Upper lobe of right lung (tissue), 1 donor: ENCODE data around the gene FEM1A. TPM values are rescaled to one million over a fixed set of nuclear protein-coding genes. Genes with fewer than 3 reads are reported as not detected.

Experiments
- ATAC-seq: fragments of 200-7000 bp; cut with Tn5 transposase; one replicate; pipeline ENCODE4 v1.9.1; 2020; ENCODE audit warnings: mild to moderate bottlenecking, moderate library complexity
- DNase-seq: peaks from one replicate; pipeline ENCODE4 v3.0.0-alpha.2; 2020
- H3K27ac ChIP-seq: fragments of 200-600 bp; one replicate; pipeline ENCODE4 v1.8.0; 2022
- H3K27me3 ChIP-seq: fragments of 200-600 bp; one replicate; pipeline ENCODE4 v1.8.0; 2022; ENCODE audit warnings: mild to moderate bottlenecking
- H3K36me3 ChIP-seq: fragments of 200-600 bp; one replicate; pipeline ENCODE4 v1.8.0; 2022
- H3K4me1 ChIP-seq: fragments of 200-600 bp; one replicate; pipeline ENCODE4 v1.8.0; 2022
- H3K4me3 ChIP-seq: fragments of 200-600 bp; one replicate; pipeline ENCODE4 v1.8.0; 2022; ENCODE audit warnings: mild to moderate bottlenecking
- H3K9me3 ChIP-seq: fragments of 200-600 bp; one replicate; pipeline ENCODE4 v1.8.0; 2022
- intact Hi-C: fragments of 100-400 bp; cut with DNase I; formaldehyde crosslinking; loops from one replicate; pipeline ENCODE4 v1.11.0; 2022
- total RNA-seq: library from RNA; stranded (reverse); fragmentation: NEBNext Ultra II Directional; extraction: Animal tissue kit (Norgen Biotek cat#: 25700); gene quantifications from one replicate; pipeline ENCODE4 v1.2.1, GENCODE V29; 2021
- TF ChIP-seq, protein P1 (sequence below): fragments of 200-600 bp; IDR thresholded peaks from one replicate; pipeline ENCODE4 v1.8.0; 2022; ENCODE audit warnings: antibody characterized with exemption
- donor health status: DM: no; HTN: yes; CAD: no; lungs with severe emphysema.

The FEM1A gene
- total RNA-seq, 1 donor from 2014 or later, result 12.4 TPM

GRCh38 chr19:4814625-4815425, 23.3 kb downstream of the FEM1A start:
- DNase-seq, result no peak
- ATAC-seq, result no peak
- Histone ChIP-seq H3K27ac (no peak overlapping the region), H3K9me3 (no peaks in the 10 kb centered on the region), H3K27me3 (no peaks in the 10 kb centered on the region), H3K4me3 (peak overlapping the region; percentile 35), H3K36me3 (peaks cover 11% of the 10 kb centered on the region), H3K4me1 (peaks cover 16% of the 10 kb centered on the region)
- TF ChIP-seq, protein P1, sequence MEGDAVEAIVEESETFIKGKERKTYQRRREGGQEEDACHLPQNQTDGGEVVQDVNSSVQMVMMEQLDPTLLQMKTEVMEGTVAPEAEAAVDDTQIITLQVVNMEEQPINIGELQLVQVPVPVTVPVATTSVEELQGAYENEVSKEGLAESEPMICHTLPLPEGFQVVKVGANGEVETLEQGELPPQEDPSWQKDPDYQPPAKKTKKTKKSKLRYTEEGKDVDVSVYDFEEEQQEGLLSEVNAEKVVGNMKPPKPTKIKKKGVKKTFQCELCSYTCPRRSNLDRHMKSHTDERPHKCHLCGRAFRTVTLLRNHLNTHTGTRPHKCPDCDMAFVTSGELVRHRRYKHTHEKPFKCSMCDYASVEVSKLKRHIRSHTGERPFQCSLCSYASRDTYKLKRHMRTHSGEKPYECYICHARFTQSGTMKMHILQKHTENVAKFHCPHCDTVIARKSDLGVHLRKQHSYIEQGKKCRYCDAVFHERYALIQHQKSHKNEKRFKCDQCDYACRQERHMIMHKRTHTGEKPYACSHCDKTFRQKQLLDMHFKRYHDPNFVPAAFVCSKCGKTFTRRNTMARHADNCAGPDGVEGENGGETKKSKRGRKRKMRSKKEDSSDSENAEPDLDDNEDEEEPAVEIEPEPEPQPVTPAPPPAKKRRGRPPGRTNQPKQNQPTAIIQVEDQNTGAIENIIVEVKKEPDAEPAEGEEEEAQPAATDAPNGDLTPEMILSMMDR, result no peak
- intact Hi-C loops, result no loop called here

- Histone ChIP-seq H3K27me3 (no peaks in the 10 kb centered on the region), H3K4me3 (peak overlapping the region; percentile 35), H3K9me3 (no peaks in the 10 kb centered on the region), H3K27ac (peak overlapping the region; percentile 76), H3K36me3 (peaks cover 11% of the 10 kb centered on the region), H3K4me1 (peaks cover 16% of the 10 kb centered on the region)
- DNase-seq, result peak; percentile 90
- TF ChIP-seq, protein P1, result no peak
- intact Hi-C loops, result no loop called here
- ATAC-seq, result peak; percentile 93
Measured at GRCh38 chr19:4815426-4816201, 24.1 kb downstream of the FEM1A start.

DNA sequence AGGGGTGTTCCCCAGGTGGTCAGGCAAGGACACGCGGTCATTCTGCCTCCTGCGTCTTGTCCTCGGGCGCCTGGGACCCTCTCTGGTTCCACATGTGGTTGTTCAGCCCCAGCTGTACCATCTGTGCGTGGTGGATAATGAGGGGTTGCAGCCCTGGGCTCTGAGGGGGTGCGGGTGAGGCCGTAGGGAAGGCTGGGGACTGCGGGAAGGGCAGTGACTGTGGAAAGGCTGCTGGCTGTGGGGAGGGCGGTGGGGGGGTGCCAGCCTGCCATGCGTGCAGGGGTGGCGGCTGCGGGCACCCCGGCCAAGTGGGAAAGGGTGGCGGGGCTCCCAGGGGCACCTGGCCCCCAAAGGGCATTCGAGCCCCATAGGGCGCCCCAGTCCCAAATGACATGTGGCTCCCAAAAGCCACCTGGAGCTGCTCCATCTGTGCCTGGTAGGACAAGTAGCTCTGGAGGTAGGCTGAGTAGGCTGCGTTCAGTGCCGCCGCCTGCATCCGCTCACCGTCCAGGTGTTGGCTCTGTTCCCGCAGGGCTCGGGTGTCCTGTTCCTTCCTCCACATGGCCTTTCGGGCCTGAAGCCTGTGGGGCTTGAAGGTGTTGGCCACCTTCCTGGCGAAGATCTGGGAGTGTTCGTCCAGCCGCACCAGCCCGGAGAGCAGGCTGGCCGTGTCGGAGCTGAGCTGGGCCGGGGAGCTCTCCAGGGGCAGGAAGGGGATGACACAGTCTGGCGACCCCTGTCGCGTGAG, 24.8 kb downstream of the FEM1A start:
- peaks cover 16% of the 10 kb centered on the region for H3K4me1 ChIP-seq
- ATAC-seq (no peak), DNase-seq (no peak)
- no peaks in the 10 kb centered on the region for H3K9me3 ChIP-seq
- TF ChIP-seq, protein P1, result no peak
- peak overlapping the region; percentile 76 for H3K27ac ChIP-seq
- intact Hi-C loops, result no loop called here
- no peak overlapping the region for H3K4me3 ChIP-seq
- H3K27me3 ChIP-seq, result no peaks in the 10 kb centered on the region
- H3K36me3 ChIP-seq, result peaks cover 11% of the 10 kb centered on the region

DNA sequence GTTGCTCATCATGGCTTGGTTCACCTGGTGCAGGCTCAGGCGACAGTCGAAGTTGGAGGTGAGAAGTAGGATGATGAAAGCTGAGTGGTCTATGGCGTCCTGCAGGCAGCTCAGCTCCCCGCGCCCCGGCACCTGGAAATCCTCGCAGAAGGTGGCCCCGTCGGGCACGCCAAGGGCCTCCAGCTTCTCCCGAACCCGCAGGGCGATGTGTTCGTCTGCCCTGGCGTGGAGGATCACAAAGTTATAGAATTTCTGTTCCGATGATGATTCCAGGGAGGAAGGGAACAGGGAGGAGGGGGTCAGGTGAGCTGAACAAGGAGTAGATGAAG, 25.4 kb downstream of the FEM1A start:
- intact Hi-C loops, result no loop called here
- DNase-seq (no peak), ATAC-seq (no peak)
- Histone ChIP-seq H3K36me3 (peaks cover 11% of the 10 kb centered on the region), H3K27ac (no peak overlapping the region), H3K4me1 (peaks cover 16% of the 10 kb centered on the region), H3K4me3 (no peak overlapping the region), H3K27me3 (no peaks in the 10 kb centered on the region), H3K9me3 (no peaks in the 10 kb centered on the region)
- TF ChIP-seq, protein P1, result no peak

- DNase-seq (no peak), ATAC-seq (no peak)
- no peak overlapping the region for H3K27ac ChIP-seq
- H3K36me3 ChIP-seq, result peaks cover 11% of the 10 kb centered on the region
- intact Hi-C loops, result no loop called here
- peaks cover 13% of the 10 kb centered on the region for H3K4me1 ChIP-seq
- H3K4me3 ChIP-seq, result no peak overlapping the region
- TF ChIP-seq, protein P1, result no peak
- no peaks in the 10 kb centered on the region for H3K27me3 ChIP-seq
- H3K9me3 ChIP-seq, result no peaks in the 10 kb centered on the region
Measured at GRCh38 chr19:4817467-4818277, 26.1 kb downstream of the FEM1A start.
